Left renal cortex interstitium (tissue), 4 donors: Measurements from ENCODE around the gene RFWD3. TPM values are rescaled to one million over a fixed set of nuclear protein-coding genes. Genes with fewer than 3 reads are reported as not detected.

Experiments
- DNase-seq, 4 donors: peaks; one replicate each; pipeline ENCODE4 v3.0.0-alpha.2; 2013; ENCODE audit warnings: low read depth in 4 of 4, low spot score in 2 of 4, missing footprints in 1 of 4
- polyA plus RNA-seq, 4 donors: library from polyadenylated mRNA; unstranded; fragments of 120-200 nt; gene quantifications; one replicate each; pipeline ENCODE4 v1.2.1, GENCODE V29; 2013; ENCODE audit not compliant: insufficient read length in 4 of 4

The RFWD3 gene
- polyA plus RNA-seq, 4 donors: 26.4 to 31.5 (median 28.2) TPM

- no peak for DNase-seq
Measured at GRCh38 chr16:74625500-74626350, 41.0 kb downstream of the RFWD3 start.

GRCh38 chr16:74623839-74624235 is 42.8 kb downstream of the RFWD3 start:
- DNase-seq: no peak

- no peak for DNase-seq
Measured at GRCh38 chr16:74623214-74623838, 43.4 kb downstream of the RFWD3 start.

GRCh38 chr16:74622005-74622404 is 44.7 kb downstream of the RFWD3 start:
- no peak for DNase-seq

- DNase-seq: no peak
Measured at GRCh38 chr16:74617206-74617788, 49.4 kb downstream of the RFWD3 start.

GRCh38 chr16:74611721-74612120 is 55.0 kb downstream of the RFWD3 start:
- DNase-seq: no peak

- no peak for DNase-seq
Measured at GRCh38 chr16:74608944-74609343, 57.7 kb downstream of the RFWD3 start.

GRCh38 chr16:74608381-74608780 is 58.3 kb downstream of the RFWD3 start:
- DNase-seq: no peak

- no peak for DNase-seq
Measured at GRCh38 chr16:74607962-74608356, 58.7 kb downstream of the RFWD3 start.

GRCh38 chr16:74607310-74607961 is 59.2 kb downstream of the RFWD3 start:
- DNase-seq: no peak

GRCh38 chr16:74606521-74607309 is 60.0 kb downstream of the RFWD3 start, which contains the start of gene GLG1:
TSS of gene GLG1 (minus strand) at chr16:74607114. CDS start at chr16:74607094, 20 bp downstream.
- peak; percentile 74 to 87 (median 84) for DNase-seq

GRCh38 chr16:74605746-74606520 is 60.7 kb downstream of the RFWD3 start:
- DNase-seq: peak in 1 of 4 donors; percentile 24

- no peak for DNase-seq
Measured at GRCh38 chr16:74605332-74605731, 61.3 kb downstream of the RFWD3 start.

GRCh38 chr16:74603848-74604247 is 62.8 kb downstream of the RFWD3 start:
- DNase-seq: no peak

GRCh38 chr16:74601126-74601871 is 65.4 kb downstream of the RFWD3 start:
- no peak for DNase-seq

- no peak for DNase-seq
Measured at GRCh38 chr16:74596586-74596985, 70.1 kb downstream of the RFWD3 start.

- no peak for DNase-seq
Measured at GRCh38 chr16:74592847-74593246, 73.8 kb downstream of the RFWD3 start.

GRCh38 chr16:74591876-74592650 is 74.6 kb downstream of the RFWD3 start:
- DNase-seq: no peak
